Aorta (tissue), 5 donors: ENCODE data around the gene CCNO. TPM values are rescaled to one million over a fixed set of nuclear protein-coding genes. Genes with fewer than 3 reads are reported as not detected.
A peak's percentile ranks its signal among the peaks of the same experiment; 100 is the strongest.

Source experiments
- ATAC-seq: fragments of 200-7000 bp; cut with Tn5 transposase; one replicate; pipeline ENCODE4 v1.9.1; 2022; ENCODE audit warnings: moderate library complexity; ENCODE audit not compliant: low FRiP score
- DNase-seq, 2 donors: peaks; one replicate each; pipeline ENCODE4 v3.0.0-alpha.2; 2020
- H3K27ac ChIP-seq, 2 donors: one replicate each; pipeline ENCODE4 v1.5.1; 2013; ENCODE audit warnings: low read length in 2 of 2, mild to moderate bottlenecking in 2 of 2, moderate library complexity in 2 of 2, control low read depth in 1 of 2, inconsistent platforms in 1 of 2, low read depth in 1 of 2
- H3K27me3 ChIP-seq, 2 donors: one replicate each; pipeline ENCODE4 v1.6.1; 2013; ENCODE audit warnings: control low read depth in 1 of 2, low read length in 1 of 2, mild to moderate bottlenecking in 1 of 2, moderate library complexity in 1 of 2; ENCODE audit not compliant: insufficient read depth in 2 of 2, control insufficient read depth in 1 of 2
- H3K36me3 ChIP-seq, 2 donors: one replicate each; pipeline ENCODE4 v1.6.1; 2013; ENCODE audit warnings: control low read depth in 1 of 2, low read length in 1 of 2, mild to moderate bottlenecking in 1 of 2; ENCODE audit not compliant: insufficient read depth in 2 of 2, control insufficient read depth in 1 of 2
- H3K4me1 ChIP-seq, 2 donors: one replicate each; pipeline ENCODE4 v1.6.1; 2013; ENCODE audit warnings: low read length in 2 of 2, control low read depth in 1 of 2, mild to moderate bottlenecking in 1 of 2, moderate library complexity in 1 of 2; ENCODE audit not compliant: insufficient read depth in 2 of 2, control insufficient read depth in 1 of 2
- H3K4me3 ChIP-seq, 2 donors: one replicate each; pipeline ENCODE4 v1.5.1; 2013; ENCODE audit warnings: low read length in 2 of 2, control low read depth in 1 of 2, mild to moderate bottlenecking in 1 of 2
- H3K9me3 ChIP-seq: one replicate; pipeline ENCODE4 v1.6.1; 2013; ENCODE audit warnings: mild to moderate bottlenecking, low read length; ENCODE audit not compliant: control insufficient read depth
- WGBS, 2 donors: extraction: QIAGEN DNeasy Blood & Tissue Kit; methylation state at CpG; one replicate each; pipeline ENCODE4 v1.1.7; 2013; 5-methylcytosine and 5-hydroxymethylcytosine counted together
- intact Hi-C, 2 donors: fragments of 100-400 bp; cut with DNase I; formaldehyde crosslinking; loops; one replicate each; pipeline versions ENCODE4 v1.14.2 to v1.15.0; 2022
- long read RNA-seq, 2 donors: library from polyadenylated mRNA; unstranded; transcript quantifications; one replicate each; pipeline ENCODE4 v2.0.0, GENCODE V29; 2020 to 2021
- polyA plus RNA-seq, 2 donors: library from polyadenylated mRNA; stranded (reverse); fragments of 200-250 nt; gene quantifications; one replicate each; pipeline ENCODE4 v1.2.3, GENCODE V29; 2013
- total RNA-seq, 2 donors: library from RNA; stranded (reverse); fragmentation: NEBNext Ultra II Directional; extraction: Animal tissue kit (Norgen Biotek cat#: 25700); gene quantifications; one replicate each; pipeline ENCODE4 v1.2.1, GENCODE V29; 2021
- donor health status: healthy with polysubstance abuse.
- donor health status: Bipolar disorder and iron deficiency.
- donor health status: DM: no; HTN: no; CAD: no.
- donor health status: DM: no; HTN: no; CAD: no.
- donor health status: DM: yes; HTN: yes; CAD: no.

Gene CCNO
- total RNA-seq (1 to 10 TPM in 1 of 2 donors, under 1 TPM in 1; 0.54 to 1.3 TPM), polyA plus RNA-seq (10 to 100 TPM in 1 of 2 donors, under 1 TPM in 1; 0.88 to 10.1 TPM)
- long read RNA-seq, donor 1, partial matches to known transcripts, result 7 of 11 reads
- long read RNA-seq, donor 1, other reads (novel, unspliced or antisense), result 3 of 11 reads
- long read RNA-seq, donor 2, partial matches to known transcripts, result 1 of 2 reads
- long read RNA-seq, donor 2, other reads (novel, unspliced or antisense), result 0 of 2 reads

GRCh38 chr5:55232985-55233928, at the start of gene CCNO:
TSS of gene CCNO (minus strand) at chr5:55233608. CDS start at chr5:55233523, 85 bp downstream.
- intact Hi-C loops, result no loop called here
- ATAC-seq, result peak; percentile 86

GRCh38 chr5:55278778-55279177, 45.4 kb upstream of the CCNO start:
- DNase-seq, result no peak
- Histone ChIP-seq H3K4me3 (no peak overlapping the region), H3K27ac (no peak overlapping the region), H3K36me3 (peaks cover 4 to 11% of the 10 kb centered on the region in 2 donors), H3K27me3 (no peaks in the 10 kb centered on the region), H3K9me3 (no peaks in the 10 kb centered on the region), H3K4me1 (no peaks in the 10 kb centered on the region)
- intact Hi-C loops, result no loop called here
- no peak for ATAC-seq
- WGBS, 2 donors, result 71 to 83% methylated on average over 4 of the region's 4 CpGs

More at GRCh38 chr5:55232985-55233928, at the start of gene CCNO:
- H3K36me3 ChIP-seq, result no peaks in the 10 kb centered on the region
- no peaks in the 10 kb centered on the region for H3K4me1 ChIP-seq
- no peaks in the 10 kb centered on the region for H3K27me3 ChIP-seq
- H3K9me3 ChIP-seq, result no peaks in the 10 kb centered on the region
- peak within 1 kb of the TSS; percentile 27 to 28 for H3K4me3 ChIP-seq
- DNase-seq, result peak; percentile 84 to 94
- no peak within 1 kb of the TSS for H3K27ac ChIP-seq
- 0 to 1% methylated on average over 77 to 106 of the region's 106 CpGs for WGBS, 2 donors

GRCh38 chr5:55276771-55277170, 43.4 kb upstream of the CCNO start:
- ATAC-seq (no peak), DNase-seq (no peak)
- no peak overlapping the region for H3K27ac ChIP-seq
- intact Hi-C loops, result no loop called here
- H3K9me3 ChIP-seq, result no peaks in the 10 kb centered on the region
- H3K36me3 ChIP-seq, result peaks cover 4 to 7% of the 10 kb centered on the region in 2 donors
- no peak overlapping the region for H3K4me3 ChIP-seq
- no peaks in the 10 kb centered on the region for H3K27me3 ChIP-seq
- no peaks in the 10 kb centered on the region for H3K4me1 ChIP-seq
- 80 to 85% methylated on average over 1 of the region's 1 CpG for WGBS, 2 donors

GRCh38 chr5:55258339-55258738, 24.9 kb upstream of the CCNO start:
- no peaks in the 10 kb centered on the region for H3K9me3 ChIP-seq
- ATAC-seq (no peak), DNase-seq (no peak)
- H3K4me1 ChIP-seq, result no peaks in the 10 kb centered on the region
- 92 to 94% methylated on average over 3 of the region's 3 CpGs for WGBS, 2 donors
- H3K27ac ChIP-seq, result no peak overlapping the region
- H3K27me3 ChIP-seq, result no peaks in the 10 kb centered on the region
- peaks cover 0 to 4% of the 10 kb centered on the region in 2 donors for H3K36me3 ChIP-seq
- intact Hi-C loops, result no loop called here
- no peak overlapping the region for H3K4me3 ChIP-seq

- intact Hi-C loops, result no loop called here
- 90 to 93% methylated on average over 4 of the region's 4 CpGs for WGBS, 2 donors
- DNase-seq (no peak), ATAC-seq (no peak)
- Histone ChIP-seq H3K4me1 (no peaks in the 10 kb centered on the region), H3K27me3 (no peaks in the 10 kb centered on the region), H3K36me3 (peaks cover 0 to 2% of the 10 kb centered on the region in 2 donors), H3K27ac (no peak overlapping the region), H3K9me3 (no peaks in the 10 kb centered on the region), H3K4me3 (no peak overlapping the region)
Measured at GRCh38 chr5:55254802-55255201, 21.4 kb upstream of the CCNO start.

GRCh38 chr5:55250064-55250463, 16.7 kb upstream of the CCNO start:
- H3K9me3 ChIP-seq, result no peaks in the 10 kb centered on the region
- no peak overlapping the region for H3K27ac ChIP-seq
- DNase-seq (no peak), ATAC-seq (no peak)
- no peaks in the 10 kb centered on the region for H3K4me1 ChIP-seq
- no peak overlapping the region for H3K4me3 ChIP-seq
- H3K27me3 ChIP-seq, result no peaks in the 10 kb centered on the region
- intact Hi-C loops, result no loop called here
- WGBS, 2 donors, result 90 to 97% methylated on average over 1 of the region's 1 CpG
- peaks cover 0 to under 1% of the 10 kb centered on the region in 2 donors for H3K36me3 ChIP-seq

GRCh38 chr5:55241746-55242145, 8.3 kb upstream of the CCNO start:
- H3K4me3 ChIP-seq, result no peak overlapping the region
- H3K36me3 ChIP-seq, result no peaks in the 10 kb centered on the region
- WGBS, 2 donors, result 60 to 67% methylated on average over 4 of the region's 4 CpGs
- DNase-seq (no peak), ATAC-seq (no peak)
- no peaks in the 10 kb centered on the region for H3K27me3 ChIP-seq
- H3K9me3 ChIP-seq, result no peaks in the 10 kb centered on the region
- H3K4me1 ChIP-seq, result no peaks in the 10 kb centered on the region
- H3K27ac ChIP-seq, result no peak overlapping the region
- intact Hi-C loops, result no loop called here

- intact Hi-C loops, result no loop called here
- H3K36me3 ChIP-seq, result no peaks in the 10 kb centered on the region
- H3K27ac ChIP-seq, result no peak overlapping the region
- ATAC-seq (no peak), DNase-seq (no peak)
- no peaks in the 10 kb centered on the region for H3K4me1 ChIP-seq
- no peaks in the 10 kb centered on the region for H3K9me3 ChIP-seq
- H3K27me3 ChIP-seq, result no peaks in the 10 kb centered on the region
- 85 to 86% methylated on average over 10 of the region's 10 CpGs for WGBS, 2 donors
- no peak overlapping the region for H3K4me3 ChIP-seq
Measured at GRCh38 chr5:55236800-55237199, 3.4 kb upstream of the CCNO start.
